Thoracic aorta (tissue), 2 donors: ENCODE results near the gene CACNA2D3. TPM values are rescaled to one million over a fixed set of nuclear protein-coding genes. Genes with fewer than 3 reads are reported as not detected.

Source experiments
- ATAC-seq: fragments of 150-250 bp; one replicate; pipeline ENCODE4 v1.8.0; 2017; ENCODE audit warnings: low read depth; ENCODE audit not compliant: insufficient number of reproducible peaks, low FRiP score
- DNase-seq: peaks from one replicate; pipeline ENCODE4 v3.0.0-alpha.2; 2020; ENCODE audit warnings: low spot score
- H3K27ac ChIP-seq, 2 donors: fragments of 200-600 bp; sonication (generic); 1 replicate in 1 of 2; 2 replicates in 1 of 2; pipeline ENCODE4 v1.5.1; 2016; ENCODE audit warnings: mild to moderate bottlenecking in 2 of 2, moderate library complexity in 2 of 2
- H3K27me3 ChIP-seq: fragments of 200-600 bp; sonication (generic); replicated peaks from 2 replicates; pipeline ENCODE4 v1.6.0; 2016; ENCODE audit warnings: mild to moderate bottlenecking; ENCODE audit not compliant: insufficient read depth
- H3K36me3 ChIP-seq: fragments of 200-600 bp; sonication (generic); one replicate; pipeline ENCODE4 v1.5.1; 2016
- H3K4me1 ChIP-seq, 2 donors: fragments of 200-600 bp; sonication (generic); 1 replicate in 1 of 2; 2 replicates in 1 of 2; pipeline versions ENCODE4 v1.5.1 to v1.6.0; 2016; ENCODE audit warnings: low read depth in 2 of 2, mild to moderate bottlenecking in 1 of 2; ENCODE audit not compliant: control insufficient read depth in 1 of 2
- H3K4me3 ChIP-seq: fragments of 200-600 bp; sonication (generic); 2 replicates; pipeline ENCODE4 v1.5.1; 2016; ENCODE audit warnings: mild to moderate bottlenecking
- H3K9me3 ChIP-seq: fragments of 200-600 bp; sonication (generic); 2 replicates; pipeline ENCODE4 v1.5.1; 2016
- CTCF ChIP-seq: fragments of 200-600 bp; sonication (generic); IDR thresholded peaks from one replicate; pipeline ENCODE4 v1.5.1; 2019; ENCODE audit warnings: antibody characterized with exemption
- total RNA-seq, 2 donors: library from RNA; depleted of rRNA; stranded (reverse); fragments of >200 nt; gene quantifications; one replicate each; pipeline versions ENCODE4 v1.1.0 to v1.2.3, GENCODE V29; 2016

The CACNA2D3 gene
- total RNA-seq, 2 donors from 2014 or later: 3.2 to 4.0 TPM

- no peak for ATAC-seq
- no peak overlapping the region for H3K4me3 ChIP-seq
- no peak overlapping the region for H3K27ac ChIP-seq
- no peaks in the 10 kb centered on the region for H3K36me3 ChIP-seq
- H3K4me1 ChIP-seq: peaks cover 3% of the 10 kb centered on the region in 2 donors
- no peaks in the 10 kb centered on the region for H3K9me3 ChIP-seq
- no peak for DNase-seq
- no peak for TF ChIP-seq CTCF
- H3K27me3 ChIP-seq: no peaks in the 10 kb centered on the region
These were observed 699.9 kb downstream of the CACNA2D3 start for GRCh38 chr3:54822206-54822605.

- no peaks in the 10 kb centered on the region for H3K27me3 ChIP-seq
- peaks cover 5% of the 10 kb centered on the region for H3K9me3 ChIP-seq
- DNase-seq (no peak), ATAC-seq (no peak)
- TF ChIP-seq CTCF: no peak
- peaks cover 3% of the 10 kb centered on the region in 2 donors for H3K4me1 ChIP-seq
- no peak overlapping the region for H3K27ac ChIP-seq
- no peak overlapping the region for H3K4me3 ChIP-seq
- no peaks in the 10 kb centered on the region for H3K36me3 ChIP-seq
These were observed 703.9 kb downstream of the CACNA2D3 start for GRCh38 chr3:54826251-54826691.

GRCh38 chr3:54827056-54827687 lies 704.8 kb downstream of the CACNA2D3 start:
- H3K27ac ChIP-seq: no peak overlapping the region
- DNase-seq: no peak
- TF ChIP-seq CTCF: no peak
- no peaks in the 10 kb centered on the region for H3K36me3 ChIP-seq
- peaks cover 0 to 3% of the 10 kb centered on the region in 2 donors for H3K4me1 ChIP-seq
- no peak overlapping the region for H3K4me3 ChIP-seq
- no peaks in the 10 kb centered on the region for H3K27me3 ChIP-seq
- H3K9me3 ChIP-seq: peaks cover 5% of the 10 kb centered on the region
- no peak for ATAC-seq

- Histone ChIP-seq H3K27ac (no peak overlapping the region), H3K36me3 (no peaks in the 10 kb centered on the region), H3K4me1 (no peaks in the 10 kb centered on the region), H3K4me3 (no peak overlapping the region), H3K9me3 (peaks cover 5% of the 10 kb centered on the region), H3K27me3 (no peaks in the 10 kb centered on the region)
- DNase-seq: no peak
- TF ChIP-seq CTCF: no peak
- ATAC-seq: no peak
These were observed 705.4 kb downstream of the CACNA2D3 start for GRCh38 chr3:54827776-54828175.

GRCh38 chr3:54830658-54831057 lies 708.3 kb downstream of the CACNA2D3 start:
- TF ChIP-seq CTCF: peak; percentile 9
- no peaks in the 10 kb centered on the region for H3K4me1 ChIP-seq
- H3K9me3 ChIP-seq: peaks cover 5% of the 10 kb centered on the region
- H3K36me3 ChIP-seq: no peaks in the 10 kb centered on the region
- ATAC-seq (no peak), DNase-seq (no peak)
- H3K27ac ChIP-seq: no peak overlapping the region
- H3K27me3 ChIP-seq: no peaks in the 10 kb centered on the region
- H3K4me3 ChIP-seq: no peak overlapping the region
